Spleen (tissue), 11 donors: Measurements from ENCODE around the gene LTF. TPM values are rescaled to one million over a fixed set of nuclear protein-coding genes. Genes with fewer than 3 reads are reported as not detected.
"Not testable (repeated sequence)": the region's sequence is repeated elsewhere in the genome, so short reads cannot be mapped to it uniquely, and the experiment has no call there.

ENCODE experiments used
- DNase-seq: peaks from one replicate; pipeline ENCODE4 v3.0.0-alpha.2; 2020
- H3K27ac ChIP-seq, 8 donors: fragments of 200-600 bp; sonication (generic) in 7 of 8; 1 replicate in 4 of 8; 2 replicates in 4 of 8; pipeline versions ENCODE4 v1.5.0 to v1.8.0; 2016 to 2021; ENCODE audit warnings: inconsistent platforms in 4 of 8, mild to moderate bottlenecking in 4 of 8, moderate library complexity in 1 of 8
- H3K27me3 ChIP-seq, 7 donors: fragments of 200-600 bp; sonication (generic) in 6 of 7; replicated peaks in 1 of 7; 1 replicate in 4 of 7; 2 replicates in 3 of 7; pipeline versions ENCODE4 v1.5.0 to v1.8.0; 2016 to 2021; ENCODE audit warnings: inconsistent platforms in 3 of 7, mild to moderate bottlenecking in 1 of 7
- H3K36me3 ChIP-seq, 6 donors: fragments of 200-600 bp; sonication (generic) in 5 of 6; 1 replicate in 4 of 6; 2 replicates in 2 of 6; pipeline versions ENCODE4 v1.5.0 to v1.8.0; 2016 to 2021; ENCODE audit warnings: inconsistent platforms in 2 of 6
- H3K4me1 ChIP-seq, 6 donors: fragments of 200-600 bp; sonication (generic) in 5 of 6; 1 replicate in 3 of 6; 2 replicates in 3 of 6; pipeline versions ENCODE4 v1.5.0 to v1.8.0; 2016 to 2021; ENCODE audit warnings: inconsistent platforms in 3 of 6
- H3K4me3 ChIP-seq, 8 donors: fragments of 200-600 bp; sonication (generic) in 7 of 8; 1 replicate in 4 of 8; 2 replicates in 4 of 8; pipeline versions ENCODE4 v1.5.0 to v1.8.0; 2016 to 2021; ENCODE audit warnings: inconsistent platforms in 4 of 8, mild to moderate bottlenecking in 4 of 8, moderate library complexity in 2 of 8
- H3K9me3 ChIP-seq, 8 donors: fragments of 200-600 bp; sonication (generic) in 7 of 8; 1 replicate in 4 of 8; 2 replicates in 4 of 8; pipeline versions ENCODE4 v1.5.0 to v1.8.0; 2016 to 2021; ENCODE audit warnings: inconsistent platforms in 4 of 8
- CTCF ChIP-seq, 11 experiments: fragments of 200-600 bp in 7 of 11; fragments of 450-650 bp in 4 of 11; sonication (generic) in 4 of 11; IDR thresholded peaks in 8 of 11; conservative IDR thresholded peaks in 3 of 11; 1 replicate in 7 of 11; 2 replicates in 4 of 11; pipeline versions ENCODE4 v1.4.0 to v1.8.0; 2016 to 2021; ENCODE audit warnings: antibody characterized with exemption in 11 of 11, inconsistent platforms in 4 of 11, mild to moderate bottlenecking in 1 of 11
- POLR2A ChIP-seq, 3 donors: fragments of 450-650 bp; IDR thresholded peaks; one replicate each; pipeline ENCODE4 v1.5.1; 2017; ENCODE audit warnings: antibody characterized with exemption in 3 of 3, mild to moderate bottlenecking in 1 of 3
- POLR2AphosphoS5 ChIP-seq, 3 donors: sonication (generic); formaldehyde crosslinking; IDR thresholded peaks; one replicate each; pipeline ENCODE4 v1.5.1; 2017; ENCODE audit warnings: antibody characterized with exemption in 3 of 3
- WGBS, 5 donors: extraction: QIAGEN DNeasy Blood & Tissue Kit in 3 of 5; methylation state at CpG; one replicate each; pipeline versions ENCODE4 v1.1.5 to v1.1.7; 2013 to 2018; 5-methylcytosine and 5-hydroxymethylcytosine counted together
- intact Hi-C: fragments of 100-400 bp; cut with DNase I; formaldehyde crosslinking; loops from one replicate; pipeline ENCODE4 v1.15.0; 2023; ENCODE audit warnings: low total_unique reads
- polyA plus RNA-seq, 3 donors: library from polyadenylated mRNA; stranded (reverse); fragments of 200-250 nt; gene quantifications; one replicate each; pipeline ENCODE4 v1.2.1, GENCODE V29; 2013
- total RNA-seq, 7 donors: library from RNA; depleted of rRNA in 3 of 7; stranded (reverse); fragments of >200 nt in 3 of 7; fragmentation: NEBNext Ultra II Directional in 4 of 7; extraction: Animal tissue kit (Norgen Biotek cat#: 25700) in 4 of 7; gene quantifications; one replicate each; pipeline versions ENCODE4 v1.1.0 to v1.2.1, GENCODE V29; 2016 to 2021
- donor health status: healthy with polysubstance abuse.
- donor health status: DM: no; HTN: no; CAD: no; lungs with moderate emphysema.
- donor health status: DM: no; HTN: no; CAD: no.
- donor health status: Bipolar disorder and iron deficiency.
- donor health status: healthy.
- donor health status: DM: no; HTN: no; CAD: no.
- donor health status: DM: yes; HTN: yes; CAD: no.

Gene LTF
- total and polyA plus RNA-seq, 10 donors: 15.2 to 598 (median 56.0) TPM

GRCh38 chr3:46405301-46406019, 59.2 kb downstream of the LTF start:
- 40 to 63% (median 50%) methylated on average over 11 of the region's 11 CpGs for WGBS, 5 donors
- Histone ChIP-seq H3K9me3 (no peaks in the 10 kb centered on the region), H3K27ac (peak overlapping the region; percentile 76 to 91 (median 86)), H3K27me3 (no peaks in the 10 kb centered on the region), H3K36me3 (peaks cover 0 to 12% (median 0%) of the 10 kb centered on the region in 6 donors), H3K4me1 (peaks cover 12 to 69% (median 53%) of the 10 kb centered on the region in 6 donors), H3K4me3 (peak overlapping the region in 2 of 8 donors; percentile 40 to 67)
- intact Hi-C loops: no loop called here
- no peak for DNase-seq
- no peak for TF ChIP-seq CTCF (IDR thresholded peaks at IDR 0.05 in 8 of 11, conservative IDR thresholded peaks at IDR 0.05 in 3 of 11)
- TF ChIP-seq POLR2AphosphoS5 (IDR thresholded peaks at IDR 0.05): peak in 1 of 3 donors; percentile 32

DNA sequence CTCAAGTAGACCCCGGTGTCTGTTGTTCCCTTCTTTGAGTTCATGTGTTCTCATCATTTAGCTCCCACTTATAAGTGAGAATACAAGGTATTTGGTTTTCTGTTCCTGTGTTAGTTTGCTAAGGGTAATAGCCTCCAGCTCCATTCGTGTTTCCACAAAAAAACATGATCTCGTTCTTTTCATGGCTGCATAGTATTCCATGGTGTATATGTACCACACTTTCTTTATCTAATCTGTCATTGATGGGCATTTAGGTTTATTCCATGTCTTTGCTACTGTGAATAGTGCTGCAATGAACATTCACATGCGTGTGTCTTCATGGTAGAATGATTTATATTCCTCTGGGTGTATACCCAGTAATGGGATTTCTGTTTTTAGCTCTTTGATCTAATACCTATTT, 61.8 kb downstream of the LTF start:
- H3K4me3 ChIP-seq, H3K9me3 ChIP-seq, H3K27me3 ChIP-seq, DNase-seq, H3K36me3 ChIP-seq, intact Hi-C loops: not testable (repeated sequence)
- H3K4me1 ChIP-seq: peaks cover 9 to 59% (median 36%) of the 10 kb centered on the region in 6 donors
- 93 to 97% (median 95%) methylated on average over 4 of the region's 4 CpGs for WGBS, 5 donors
- H3K27ac ChIP-seq: peak overlapping the region in 1 of 8 donors; percentile 90

GRCh38 chr3:46401579-46401978, 63.1 kb downstream of the LTF start:
- no peak for DNase-seq
- Histone ChIP-seq H3K27ac (no peak overlapping the region), H3K9me3 (no peaks in the 10 kb centered on the region), H3K27me3 (no peaks in the 10 kb centered on the region), H3K36me3 (no peaks in the 10 kb centered on the region), H3K4me1 (peaks cover 5 to 56% (median 27%) of the 10 kb centered on the region in 6 donors), H3K4me3 (no peak overlapping the region)
- TF ChIP-seq CTCF (IDR thresholded peaks at IDR 0.05 in 8 of 11, conservative IDR thresholded peaks at IDR 0.05 in 3 of 11) (no peak), POLR2AphosphoS5 (IDR thresholded peaks at IDR 0.05) (no peak), POLR2A (IDR thresholded peaks at IDR 0.05) (no peak)
- intact Hi-C loops: no loop called here
- WGBS, 5 donors: 76 to 100% (median 96%) methylated on average over 2 of the region's 2 CpGs

DNA sequence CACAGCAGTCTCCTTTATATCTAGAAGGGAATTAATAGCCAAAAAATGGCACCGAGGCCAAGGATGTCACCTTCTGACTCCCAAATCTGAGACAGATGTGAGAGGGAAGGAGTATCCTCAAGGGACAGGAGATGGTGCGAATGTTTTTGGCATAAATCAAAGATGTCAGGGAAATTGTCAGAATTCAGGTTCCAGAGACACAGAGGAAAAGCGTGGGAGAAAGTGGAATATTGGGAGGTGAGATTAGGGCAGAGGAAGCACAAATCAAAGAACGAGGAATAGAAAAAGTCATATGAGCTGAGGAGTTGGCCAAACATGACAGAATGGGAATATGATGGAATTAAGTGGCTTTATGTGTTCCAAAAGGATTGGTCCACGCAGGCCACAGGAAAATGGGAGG, 63.9 kb downstream of the LTF start:
- no peak for TF ChIP-seq POLR2A (IDR thresholded peaks at IDR 0.05)
- no peak for TF ChIP-seq POLR2AphosphoS5 (IDR thresholded peaks at IDR 0.05)
- TF ChIP-seq CTCF (IDR thresholded peaks at IDR 0.05 in 8 of 11, conservative IDR thresholded peaks at IDR 0.05 in 3 of 11): no peak
- DNase-seq: no peak
- intact Hi-C loops: no loop called here
- 81 to 93% (median 89%) methylated on average over 5 of the region's 5 CpGs for WGBS, 5 donors
- no peaks in the 10 kb centered on the region for H3K36me3 ChIP-seq
- no peaks in the 10 kb centered on the region for H3K27me3 ChIP-seq
- peak overlapping the region in 7 of 8 donors; percentile 0 to 69 (median 30) for H3K27ac ChIP-seq
- no peaks in the 10 kb centered on the region for H3K9me3 ChIP-seq
- no peak overlapping the region for H3K4me3 ChIP-seq
- peaks cover 13 to 56% (median 27%) of the 10 kb centered on the region in 6 donors for H3K4me1 ChIP-seq
